Nephron progenitor cell (in vitro differentiated cells): ENCODE measurements around the gene OPN1SW.

Experiments used
- DNase-seq: peaks from one replicate; pipeline ENCODE4 v3.0.0; 2021
- H3K27ac Mint-ChIP-seq: 2 replicates; pipeline ENCODE4 v1.8.0; 2021; ENCODE audit warnings: mild to moderate bottlenecking, moderate library complexity, mixed read lengths
- H3K27me3 Mint-ChIP-seq: 2 replicates; pipeline ENCODE4 v1.8.0; 2021; ENCODE audit warnings: mild to moderate bottlenecking, low read depth, mixed read lengths; ENCODE audit not compliant: poor library complexity
- H3K36me3 Mint-ChIP-seq: 2 replicates; pipeline ENCODE4 v1.8.0; 2021; ENCODE audit warnings: low read depth, mixed read lengths
- H3K4me1 Mint-ChIP-seq: 2 replicates; pipeline ENCODE4 v1.8.0; 2021; ENCODE audit warnings: mixed read lengths
- H3K4me3 Mint-ChIP-seq: 2 replicates; pipeline ENCODE4 v1.8.0; 2021; ENCODE audit warnings: mild to moderate bottlenecking, moderate library complexity, mixed read lengths
- H3K9me3 Mint-ChIP-seq: 2 replicates; pipeline ENCODE4 v1.8.0; 2021; ENCODE audit warnings: mild to moderate bottlenecking, moderate library complexity, mixed read lengths
- TF ChIP-seq, protein P1 (sequence below): fragments of 200-600 bp; sonication (generic); IDR thresholded peaks from 2 replicates; pipeline ENCODE4 v1.5.0; 2021; ENCODE audit warnings: antibody characterized with exemption

OPN1SW gene

DNA sequence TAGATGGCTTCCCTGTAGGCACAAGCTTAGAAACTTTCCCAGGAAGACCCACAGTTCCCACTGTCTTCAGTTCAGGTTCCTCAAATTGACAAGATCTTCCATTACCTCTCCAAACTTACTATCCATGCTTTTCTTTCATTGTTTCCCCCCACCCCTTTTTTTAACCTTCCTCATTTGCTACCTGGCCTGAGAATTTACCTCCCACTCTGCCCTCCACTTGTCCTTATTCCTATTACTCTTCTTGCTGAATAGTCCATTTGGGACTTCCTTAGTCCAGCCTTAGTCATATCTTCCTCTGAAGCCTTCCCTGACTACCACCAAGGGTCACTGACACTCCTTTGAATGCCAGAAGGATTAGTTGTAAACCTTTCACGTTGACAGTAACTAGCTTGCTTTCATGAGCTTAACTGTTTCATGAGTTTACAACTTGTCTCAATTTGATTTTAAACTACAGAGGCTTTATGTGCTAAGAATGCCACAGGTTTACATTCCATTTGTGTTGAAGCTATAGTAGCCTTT, 37.7 kb downstream of the OPN1SW start:
- peaks cover 11% of the 10 kb centered on the region for H3K27me3 Mint-ChIP-seq
- TF ChIP-seq, protein P1, sequence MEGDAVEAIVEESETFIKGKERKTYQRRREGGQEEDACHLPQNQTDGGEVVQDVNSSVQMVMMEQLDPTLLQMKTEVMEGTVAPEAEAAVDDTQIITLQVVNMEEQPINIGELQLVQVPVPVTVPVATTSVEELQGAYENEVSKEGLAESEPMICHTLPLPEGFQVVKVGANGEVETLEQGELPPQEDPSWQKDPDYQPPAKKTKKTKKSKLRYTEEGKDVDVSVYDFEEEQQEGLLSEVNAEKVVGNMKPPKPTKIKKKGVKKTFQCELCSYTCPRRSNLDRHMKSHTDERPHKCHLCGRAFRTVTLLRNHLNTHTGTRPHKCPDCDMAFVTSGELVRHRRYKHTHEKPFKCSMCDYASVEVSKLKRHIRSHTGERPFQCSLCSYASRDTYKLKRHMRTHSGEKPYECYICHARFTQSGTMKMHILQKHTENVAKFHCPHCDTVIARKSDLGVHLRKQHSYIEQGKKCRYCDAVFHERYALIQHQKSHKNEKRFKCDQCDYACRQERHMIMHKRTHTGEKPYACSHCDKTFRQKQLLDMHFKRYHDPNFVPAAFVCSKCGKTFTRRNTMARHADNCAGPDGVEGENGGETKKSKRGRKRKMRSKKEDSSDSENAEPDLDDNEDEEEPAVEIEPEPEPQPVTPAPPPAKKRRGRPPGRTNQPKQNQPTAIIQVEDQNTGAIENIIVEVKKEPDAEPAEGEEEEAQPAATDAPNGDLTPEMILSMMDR, result no peak
- H3K27ac Mint-ChIP-seq, result no peak overlapping the region
- peaks cover 7% of the 10 kb centered on the region for H3K36me3 Mint-ChIP-seq
- peaks cover 54% of the 10 kb centered on the region for H3K4me1 Mint-ChIP-seq
- H3K9me3 Mint-ChIP-seq, result no peaks in the 10 kb centered on the region
- no peak for DNase-seq
- peak overlapping the region; percentile 96 for H3K4me3 Mint-ChIP-seq

DNA sequence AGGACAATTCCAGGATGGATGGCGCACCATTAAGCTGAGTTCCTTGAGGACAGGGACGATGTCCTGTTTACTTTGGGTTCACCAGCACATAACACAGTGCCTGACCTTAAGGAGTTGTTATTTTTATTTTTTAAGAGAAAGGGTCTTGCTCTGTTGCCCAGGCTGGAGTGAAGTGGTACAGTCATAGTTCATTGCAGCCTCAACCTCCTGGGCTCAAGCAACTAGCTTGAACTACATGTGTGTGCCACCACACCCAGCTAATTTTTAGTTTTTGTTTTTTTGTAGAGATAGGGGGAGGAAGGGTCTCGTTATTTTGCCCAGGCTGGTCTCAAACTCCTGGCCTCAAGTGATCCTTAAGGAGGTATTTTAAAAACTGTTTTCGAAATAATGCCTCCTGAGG, 38.2 kb downstream of the OPN1SW start:
- no peak for DNase-seq
- Mint-ChIP-seq H3K27me3 (peaks cover 11% of the 10 kb centered on the region), H3K4me3 (no peak overlapping the region), H3K36me3 (peaks cover 7% of the 10 kb centered on the region), H3K9me3 (no peaks in the 10 kb centered on the region), H3K4me1 (peaks cover 54% of the 10 kb centered on the region), H3K27ac (no peak overlapping the region)
- TF ChIP-seq, protein P1, result no peak

GRCh38 chr7:128735436-128735835, 40.2 kb downstream of the OPN1SW start:
- Mint-ChIP-seq H3K36me3 (no peaks in the 10 kb centered on the region), H3K9me3 (no peaks in the 10 kb centered on the region), H3K27ac (no peak overlapping the region), H3K27me3 (peaks cover 18% of the 10 kb centered on the region), H3K4me3 (no peak overlapping the region), H3K4me1 (peaks cover 34% of the 10 kb centered on the region)
- TF ChIP-seq, protein P1, result no peak
- no peak for DNase-seq

DNA sequence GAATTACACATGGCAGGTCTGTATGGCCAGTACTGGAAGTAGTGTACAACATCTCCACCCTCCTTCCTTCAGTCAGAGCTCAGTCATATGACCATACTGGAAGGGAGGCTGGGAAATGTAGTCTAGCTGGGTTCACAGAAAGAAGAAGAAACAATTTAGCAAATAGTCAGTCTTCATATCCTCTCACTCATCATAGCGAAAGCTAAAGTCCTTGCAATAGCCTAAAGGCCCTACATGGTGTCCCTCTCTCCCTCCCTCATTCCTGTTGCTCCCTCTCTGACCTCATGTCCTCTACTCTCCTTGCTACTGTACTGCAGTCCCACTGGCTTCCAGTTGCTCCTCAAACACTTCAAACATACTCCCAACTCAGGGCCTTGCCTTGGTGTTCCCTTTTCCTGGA, 40.7 kb downstream of the OPN1SW start:
- no peaks in the 10 kb centered on the region for H3K36me3 Mint-ChIP-seq
- TF ChIP-seq, protein P1, result no peak
- no peak overlapping the region for H3K27ac Mint-ChIP-seq
- no peak overlapping the region for H3K4me3 Mint-ChIP-seq
- peaks cover 29% of the 10 kb centered on the region for H3K4me1 Mint-ChIP-seq
- no peaks in the 10 kb centered on the region for H3K9me3 Mint-ChIP-seq
- DNase-seq, result no peak
- H3K27me3 Mint-ChIP-seq, result peaks cover 18% of the 10 kb centered on the region

GRCh38 chr7:128733278-128733645, 42.3 kb downstream of the OPN1SW start:
- Mint-ChIP-seq H3K9me3 (no peaks in the 10 kb centered on the region), H3K4me3 (no peak overlapping the region), H3K27me3 (peaks cover 22% of the 10 kb centered on the region), H3K36me3 (no peaks in the 10 kb centered on the region), H3K4me1 (peaks cover 19% of the 10 kb centered on the region), H3K27ac (no peak overlapping the region)
- DNase-seq, result no peak
- TF ChIP-seq, protein P1, result no peak

GRCh38 chr7:128732521-128733277, 42.9 kb downstream of the OPN1SW start:
- H3K4me1 Mint-ChIP-seq, result peaks cover 13% of the 10 kb centered on the region
- peaks cover 26% of the 10 kb centered on the region for H3K27me3 Mint-ChIP-seq
- H3K36me3 Mint-ChIP-seq, result no peaks in the 10 kb centered on the region
- TF ChIP-seq, protein P1, result no peak
- no peaks in the 10 kb centered on the region for H3K9me3 Mint-ChIP-seq
- no peak overlapping the region for H3K4me3 Mint-ChIP-seq
- no peak overlapping the region for H3K27ac Mint-ChIP-seq
- no peak for DNase-seq
